ENCODE results near the gene ERC1. TPM values are rescaled to one million over a fixed set of nuclear protein-coding genes. Genes with fewer than 3 reads are reported as not detected.

Gene ERC1
- total RNA-seq, 2 donors from 2014 or later: 18.9 to 72.9 TPM

GRCh38 chr12:1282670-1283315, 291.8 kb downstream of the ERC1 start:
- peak; percentile 63 for TF ChIP-seq POLR2AphosphoS5 (IDR thresholded peaks at IDR 0.05)
- TF ChIP-seq, protein P1, sequence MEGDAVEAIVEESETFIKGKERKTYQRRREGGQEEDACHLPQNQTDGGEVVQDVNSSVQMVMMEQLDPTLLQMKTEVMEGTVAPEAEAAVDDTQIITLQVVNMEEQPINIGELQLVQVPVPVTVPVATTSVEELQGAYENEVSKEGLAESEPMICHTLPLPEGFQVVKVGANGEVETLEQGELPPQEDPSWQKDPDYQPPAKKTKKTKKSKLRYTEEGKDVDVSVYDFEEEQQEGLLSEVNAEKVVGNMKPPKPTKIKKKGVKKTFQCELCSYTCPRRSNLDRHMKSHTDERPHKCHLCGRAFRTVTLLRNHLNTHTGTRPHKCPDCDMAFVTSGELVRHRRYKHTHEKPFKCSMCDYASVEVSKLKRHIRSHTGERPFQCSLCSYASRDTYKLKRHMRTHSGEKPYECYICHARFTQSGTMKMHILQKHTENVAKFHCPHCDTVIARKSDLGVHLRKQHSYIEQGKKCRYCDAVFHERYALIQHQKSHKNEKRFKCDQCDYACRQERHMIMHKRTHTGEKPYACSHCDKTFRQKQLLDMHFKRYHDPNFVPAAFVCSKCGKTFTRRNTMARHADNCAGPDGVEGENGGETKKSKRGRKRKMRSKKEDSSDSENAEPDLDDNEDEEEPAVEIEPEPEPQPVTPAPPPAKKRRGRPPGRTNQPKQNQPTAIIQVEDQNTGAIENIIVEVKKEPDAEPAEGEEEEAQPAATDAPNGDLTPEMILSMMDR (IDR thresholded peaks at IDR 0.05): no peak
- no peak overlapping the region for H3K4me3 ChIP-seq
- H3K36me3 ChIP-seq: no peaks in the 10 kb centered on the region
- intact Hi-C loops (cut with DNase I): loop anchor here (5.0 kb wide), 2 partner anchors 65 to 300 kb away; no protein-coding TSS in a partner anchor
- 49% methylated on average over 5 of the region's 5 CpGs for WGBS
- no peaks in the 10 kb centered on the region for H3K4me1 ChIP-seq (replicated peaks)
- no peaks in the 10 kb centered on the region for H3K9me3 ChIP-seq
- H3K27ac ChIP-seq: peak overlapping the region; percentile 22 to 41
- DNase-seq (ENCODE audit: low spot score): peak; percentile 54
- no peaks in the 10 kb centered on the region for H3K27me3 ChIP-seq (replicated peaks; ENCODE audit: insufficient read depth)

GRCh38 chr12:1283316-1283715, 292.3 kb downstream of the ERC1 start:
- Histone ChIP-seq H3K9me3 (no peaks in the 10 kb centered on the region), H3K27me3 (replicated peaks; ENCODE audit: insufficient read depth) (no peaks in the 10 kb centered on the region), H3K36me3 (no peaks in the 10 kb centered on the region), H3K4me3 (no peak overlapping the region), H3K27ac (peak overlapping the region in 1 of 2 donors; percentile 22), H3K4me1 (replicated peaks) (no peaks in the 10 kb centered on the region)
- WGBS: 58% methylated on average over 2 of the region's 2 CpGs
- intact Hi-C loops (cut with DNase I): loop anchor here (5.0 kb wide), 2 partner anchors 66 to 299 kb away; no protein-coding TSS in a partner anchor
- no peak for TF ChIP-seq POLR2AphosphoS5 (IDR thresholded peaks at IDR 0.05)
- TF ChIP-seq, protein P1 (IDR thresholded peaks at IDR 0.05): no peak
- no peak for TF ChIP-seq POLR2A (IDR thresholded peaks at IDR 0.05)
- no peak for DNase-seq (ENCODE audit: low spot score)

GRCh38 chr12:1284611-1285010, 293.6 kb downstream of the ERC1 start:
- intact Hi-C loops (cut with DNase I): loop anchor here (5.0 kb wide), 2 partner anchors 67 to 298 kb away; no protein-coding TSS in a partner anchor
- H3K4me3 ChIP-seq: no peak overlapping the region
- H3K27me3 ChIP-seq (replicated peaks; ENCODE audit: insufficient read depth): no peaks in the 10 kb centered on the region
- DNase-seq (ENCODE audit: low spot score): no peak
- WGBS: 91% methylated on average over 4 of the region's 4 CpGs
- H3K9me3 ChIP-seq: no peaks in the 10 kb centered on the region
- no peaks in the 10 kb centered on the region for H3K4me1 ChIP-seq (replicated peaks)
- H3K36me3 ChIP-seq: no peaks in the 10 kb centered on the region
- no peak overlapping the region for H3K27ac ChIP-seq
- TF ChIP-seq POLR2A (IDR thresholded peaks at IDR 0.05) (no peak), POLR2AphosphoS5 (IDR thresholded peaks at IDR 0.05) (no peak)
- TF ChIP-seq, protein P1 (IDR thresholded peaks at IDR 0.05): no peak

GRCh38 chr12:1287446-1287975, 296.5 kb downstream of the ERC1 start:
- intact Hi-C loops (cut with DNase I): no loop called here
- Histone ChIP-seq H3K27me3 (replicated peaks; ENCODE audit: insufficient read depth) (no peaks in the 10 kb centered on the region), H3K36me3 (no peaks in the 10 kb centered on the region), H3K27ac (no peak overlapping the region), H3K4me3 (no peak overlapping the region), H3K4me1 (replicated peaks) (no peaks in the 10 kb centered on the region), H3K9me3 (no peaks in the 10 kb centered on the region)
- TF ChIP-seq POLR2AphosphoS5 (IDR thresholded peaks at IDR 0.05): no peak
- TF ChIP-seq, protein P1 (IDR thresholded peaks at IDR 0.05): no peak
- no peak for TF ChIP-seq POLR2A (IDR thresholded peaks at IDR 0.05)
- no peak for DNase-seq (ENCODE audit: low spot score)
- WGBS: 95% methylated on average over 3 of the region's 3 CpGs

- H3K4me3 ChIP-seq: no peak overlapping the region
- H3K27ac ChIP-seq: no peak overlapping the region
- no peak for DNase-seq (ENCODE audit: low spot score)
- TF ChIP-seq POLR2A (IDR thresholded peaks at IDR 0.05) (no peak), POLR2AphosphoS5 (IDR thresholded peaks at IDR 0.05) (no peak)
- TF ChIP-seq, protein P1 (IDR thresholded peaks at IDR 0.05): no peak
- intact Hi-C loops (cut with DNase I): no loop called here
- no peaks in the 10 kb centered on the region for H3K9me3 ChIP-seq
- H3K4me1 ChIP-seq (replicated peaks): no peaks in the 10 kb centered on the region
- no peaks in the 10 kb centered on the region for H3K27me3 ChIP-seq (replicated peaks; ENCODE audit: insufficient read depth)
- H3K36me3 ChIP-seq: no peaks in the 10 kb centered on the region
- 84% methylated on average over 7 of the region's 7 CpGs for whole genome bisulfite sequencing
Observed at GRCh38 chr12:1288333-1288732, 297.3 kb downstream of the ERC1 start.
